NCI-H1417 treated with DMSO at 0.1 percent for 48 hours (cell line): ENCODE results near the gene PER1.
"Not testable (repeated sequence)": the region's sequence is repeated elsewhere in the genome, so short reads cannot be mapped to it uniquely, and the experiment has no call there.

Source experiments
- DNase-seq: peaks from one replicate; lab custom pipeline; 2025; lab: John Stamatoyannopoulos, UW

Gene PER1

GRCh38 chr17:8119581-8120519, 32.4 kb downstream of the PER1 start:
- DNase-seq, result peak; percentile 39

DNA sequence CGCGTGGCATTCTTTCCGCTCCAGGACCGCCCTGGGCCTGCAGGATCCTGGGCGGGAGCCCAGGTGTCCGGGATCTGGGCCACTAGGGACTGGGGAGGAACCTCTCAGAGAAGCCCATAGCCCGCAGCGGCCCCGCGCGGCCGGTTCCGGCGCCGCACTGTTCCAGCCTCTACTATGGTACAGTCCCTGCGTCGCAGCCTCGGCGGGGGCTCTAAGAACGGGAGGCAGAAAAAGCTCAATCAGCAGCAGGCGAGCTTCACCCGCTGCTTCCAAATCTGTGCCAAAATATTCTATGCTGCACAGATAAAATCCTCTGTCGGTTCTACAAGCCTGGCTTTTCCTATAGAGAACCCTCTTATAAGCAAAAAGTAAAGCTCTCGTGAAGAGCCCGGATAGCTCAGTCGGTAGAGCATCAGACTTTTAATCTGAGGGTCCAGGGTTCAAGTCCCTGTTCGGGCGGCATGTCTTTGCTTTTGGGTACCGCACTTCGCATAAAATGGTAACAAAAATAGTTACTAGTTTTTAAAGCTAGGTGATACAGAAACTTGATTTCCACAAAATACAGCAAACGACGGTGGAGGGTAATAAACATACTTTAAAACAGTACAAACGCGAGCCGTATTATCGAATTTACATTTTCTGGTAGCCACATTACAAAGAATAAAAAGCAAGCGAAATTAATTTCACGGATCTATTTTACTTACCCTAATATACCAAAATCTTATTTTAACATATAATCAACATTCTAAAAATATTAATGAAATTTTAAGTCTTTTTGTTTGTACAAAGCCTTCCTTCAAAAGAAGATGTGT, 33.2 kb downstream of the PER1 start:
- no peak for DNase-seq

DNA sequence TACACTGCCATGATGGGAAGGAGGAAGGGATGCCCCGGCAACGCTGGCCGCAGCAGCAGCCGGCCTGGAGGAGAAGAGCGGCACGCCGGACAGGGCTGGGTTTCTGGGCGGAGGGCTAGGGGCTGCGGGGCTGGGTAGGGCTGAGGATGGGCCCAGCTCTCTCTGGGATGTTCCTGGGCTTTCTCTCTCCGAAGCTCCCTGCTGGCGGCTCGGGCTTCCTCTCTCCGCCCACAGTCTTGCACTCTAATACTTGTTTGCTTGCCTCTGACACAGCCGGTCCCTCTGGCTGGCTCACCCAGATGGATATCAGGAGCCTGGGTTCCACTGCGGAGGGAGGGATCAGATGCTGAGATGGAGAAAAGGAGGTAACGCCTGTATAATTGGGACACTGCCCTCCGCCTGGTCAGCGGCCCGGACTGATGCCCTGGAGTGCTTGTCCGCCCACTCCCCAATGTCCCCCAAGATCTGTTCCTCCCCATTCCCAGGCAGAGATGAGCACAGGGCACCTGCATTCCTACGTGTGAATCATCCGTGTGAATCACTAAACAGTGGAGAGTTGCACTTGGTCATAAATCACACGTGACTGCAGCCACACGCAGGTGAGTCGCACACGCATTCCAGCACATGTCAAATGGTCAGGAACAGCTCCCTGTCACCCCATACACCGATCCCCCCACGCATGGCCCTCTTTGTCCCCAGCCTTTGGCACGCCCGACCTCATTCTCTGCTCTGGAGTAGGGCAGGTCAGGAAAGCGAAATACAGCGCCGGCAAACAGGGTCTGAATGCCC, 34.0 kb downstream of the PER1 start, which contains the start of gene ALOXE3:
ALOXE3 (minus strand) TSS at position 535 of the 789 bp plus-strand sequence; CDS start at position 11, 524 bp downstream.
- no peak for DNase-seq

DNA sequence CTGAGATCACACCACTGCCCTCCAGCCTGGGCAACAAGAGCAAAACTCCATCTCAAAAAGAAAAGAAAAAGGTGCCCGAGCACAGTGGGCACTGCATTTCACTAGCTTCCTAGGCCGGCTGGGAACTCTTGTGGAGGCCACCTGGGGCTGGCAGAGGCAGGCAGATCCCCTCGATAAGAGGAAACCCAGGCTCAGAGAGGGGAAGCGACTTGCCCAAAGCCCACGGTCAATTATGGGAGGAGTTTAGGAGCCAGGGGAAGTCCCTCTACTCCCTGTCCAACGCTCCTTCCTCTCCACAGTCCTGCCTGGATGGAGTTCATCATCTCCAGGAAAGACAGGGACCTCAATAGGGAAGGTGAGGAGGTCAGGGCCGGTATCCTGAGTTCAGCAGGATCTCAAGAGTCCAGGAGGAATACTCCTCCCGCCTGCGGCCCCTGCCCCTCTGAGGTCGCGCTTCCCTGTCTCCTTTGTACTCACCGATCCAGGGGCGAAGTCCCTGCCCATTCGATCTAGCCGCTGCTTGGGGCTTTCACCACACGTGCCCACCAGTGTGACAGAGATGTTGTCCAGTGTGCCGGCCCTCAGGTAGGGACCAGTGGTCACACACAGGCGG, 34.7 kb downstream of the PER1 start:
- no peak for DNase-seq

- no peak for DNase-seq
Observed at GRCh38 chr17:8116776-8117175, 35.4 kb downstream of the PER1 start.

GRCh38 chr17:8110907-8111306, 41.3 kb downstream of the PER1 start:
- no peak for DNase-seq

GRCh38 chr17:8110456-8110804, 41.8 kb downstream of the PER1 start:
- no peak for DNase-seq

DNA sequence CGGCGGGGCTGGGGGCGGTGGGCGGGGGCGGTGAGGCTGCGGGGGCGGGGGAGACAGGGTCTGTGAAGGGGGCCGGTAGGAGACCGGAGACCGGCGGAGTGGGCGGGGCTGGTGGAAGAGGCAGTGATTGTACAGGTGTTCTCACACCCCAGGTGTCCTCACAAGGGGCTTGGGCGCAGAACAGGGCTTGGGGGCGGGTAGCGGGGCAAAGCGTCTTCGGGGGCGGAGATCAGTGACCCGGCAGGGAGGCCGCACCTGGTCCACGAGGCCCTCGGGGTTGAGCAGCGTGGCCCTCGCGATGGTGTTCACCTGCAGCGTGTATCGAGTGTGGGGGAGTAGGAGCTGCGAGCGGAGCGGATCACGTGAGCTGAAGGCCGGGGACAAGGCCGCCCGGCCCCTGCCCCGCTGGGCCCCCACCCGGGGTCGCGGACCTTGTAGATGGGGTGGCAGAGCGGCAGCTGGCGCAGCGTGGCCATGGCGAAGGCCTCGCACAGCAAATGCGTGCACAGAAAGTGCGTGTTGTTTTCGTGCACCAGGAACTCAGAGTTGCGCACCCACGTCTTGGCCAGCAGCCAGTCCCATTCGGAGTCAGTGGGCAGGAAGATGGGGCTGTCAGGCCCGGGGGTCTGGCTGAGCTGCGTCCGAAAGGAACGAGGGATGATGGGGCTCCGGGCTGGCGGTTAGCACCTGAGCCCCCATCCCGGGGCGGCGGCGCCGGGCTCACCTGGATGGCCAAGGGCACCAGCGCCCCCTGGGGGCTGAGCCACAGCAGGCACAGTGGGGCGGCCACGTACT, 42.3 kb downstream of the PER1 start:
- no peak for DNase-seq

DNA sequence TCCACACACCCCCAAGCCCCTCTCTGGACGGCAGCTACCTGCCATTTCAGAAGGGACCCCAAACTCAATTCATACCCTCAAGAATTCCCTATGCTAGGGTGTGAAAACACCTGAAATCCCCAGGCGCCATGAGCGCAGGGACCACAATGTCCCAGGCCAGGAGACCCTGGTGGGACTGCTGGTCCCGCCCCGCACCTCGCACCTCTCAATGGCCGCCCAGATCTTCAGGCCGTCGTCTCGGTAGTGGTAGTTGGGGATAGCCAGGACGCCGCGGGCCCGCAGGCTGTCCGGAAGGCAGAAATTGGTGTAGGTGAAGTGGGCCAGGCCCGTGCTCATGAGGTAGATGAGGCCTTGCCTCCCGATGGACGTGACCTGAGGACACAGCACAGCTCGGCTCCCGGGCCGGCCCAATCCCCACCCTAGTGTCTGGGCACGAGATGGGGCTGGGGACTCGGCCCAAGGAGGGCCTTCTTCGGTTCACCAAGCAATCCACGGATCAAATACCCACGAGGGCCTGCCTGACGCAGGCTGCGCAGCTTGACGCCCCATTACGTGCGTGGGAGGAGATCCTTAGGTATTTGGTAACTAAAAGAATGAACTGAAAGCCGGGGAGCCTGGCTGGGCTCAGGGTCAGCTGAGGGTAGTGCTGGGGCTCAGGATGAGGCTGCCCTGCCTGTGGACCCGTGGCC, 43.1 kb downstream of the PER1 start:
- no peak for DNase-seq

GRCh38 chr17:8106980-8107379, 45.2 kb downstream of the PER1 start:
- DNase-seq, result not testable (repeated sequence)

GRCh38 chr17:8105957-8106398, 46.2 kb downstream of the PER1 start:
- DNase-seq, result no peak

- DNase-seq, result no peak
Observed at GRCh38 chr17:8104911-8105310, 47.3 kb downstream of the PER1 start.

GRCh38 chr17:8103549-8103948, 48.7 kb downstream of the PER1 start:
- no peak for DNase-seq

GRCh38 chr17:8101721-8102120, 50.5 kb downstream of the PER1 start:
- DNase-seq, result no peak

- no peak for DNase-seq
Observed at GRCh38 chr17:8100763-8101162, 51.4 kb downstream of the PER1 start.

- DNase-seq, result no peak
Observed at GRCh38 chr17:8100111-8100510, 52.1 kb downstream of the PER1 start.

GRCh38 chr17:8096541-8096940, 55.7 kb downstream of the PER1 start:
- DNase-seq, result no peak

DNA sequence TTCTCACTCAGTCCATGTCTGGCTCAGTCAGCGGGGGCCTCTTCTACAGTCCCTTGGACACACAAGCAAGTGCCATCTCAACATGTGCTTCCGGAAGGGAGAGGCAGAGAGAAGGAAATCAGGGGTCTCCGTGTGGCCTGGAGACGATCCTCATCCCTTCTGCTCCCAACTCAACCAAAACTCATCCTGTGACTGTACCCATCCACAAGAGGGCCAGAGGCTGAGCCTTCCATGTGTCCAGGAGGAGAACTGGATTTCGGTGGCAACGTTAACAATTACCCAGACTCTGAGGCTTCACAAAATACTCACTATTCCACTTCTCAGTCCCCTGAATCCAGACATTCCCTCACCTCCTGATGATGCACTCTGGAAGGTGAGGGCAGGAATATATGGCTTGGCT, 56.8 kb downstream of the PER1 start:
- DNase-seq, result no peak

DNA sequence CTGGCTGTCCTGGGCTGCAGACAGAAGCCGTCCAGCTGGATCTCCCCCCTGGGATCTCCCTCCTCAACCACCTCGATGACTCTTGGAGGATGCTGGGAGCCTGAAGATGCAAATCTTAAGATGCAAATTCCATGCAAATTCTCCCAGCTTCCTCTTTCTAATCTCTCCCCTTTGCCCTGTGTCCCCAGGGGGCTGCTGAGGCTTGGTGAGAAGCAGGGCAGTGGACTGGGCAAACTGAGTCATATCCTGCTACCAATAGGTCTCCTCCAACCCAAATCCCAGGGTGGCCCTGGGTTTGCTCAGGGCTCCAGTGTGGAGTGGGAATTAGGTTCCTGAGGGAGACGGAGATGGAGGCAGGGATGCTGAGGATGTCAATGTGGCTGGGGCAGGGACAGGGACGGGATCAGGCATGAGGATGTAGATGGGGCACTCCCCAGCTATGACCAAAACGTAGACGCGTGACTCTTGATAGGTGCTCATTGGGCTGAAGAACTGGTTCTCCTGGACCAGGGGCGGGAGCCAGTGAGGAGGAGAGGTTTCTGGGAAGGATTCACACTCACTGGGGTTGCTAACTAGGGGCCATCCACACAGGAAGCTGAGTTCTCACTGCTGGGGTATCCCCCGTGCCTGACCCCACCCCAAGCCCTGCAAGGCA, 61.0 kb downstream of the PER1 start:
- no peak for DNase-seq
